Inflammatory macrophage treated with lipopolysaccharide for 4 hours (primary cell): ENCODE results near the gene RBSN.
"Not testable (repeated sequence)": the region's sequence is repeated elsewhere in the genome, so short reads cannot be mapped to it uniquely, and the experiment has no call there.

Experiments
- DNase-seq: peaks from one replicate; pipeline ENCODE4 v3.0.0-alpha.2; 2020

RBSN gene

DNA sequence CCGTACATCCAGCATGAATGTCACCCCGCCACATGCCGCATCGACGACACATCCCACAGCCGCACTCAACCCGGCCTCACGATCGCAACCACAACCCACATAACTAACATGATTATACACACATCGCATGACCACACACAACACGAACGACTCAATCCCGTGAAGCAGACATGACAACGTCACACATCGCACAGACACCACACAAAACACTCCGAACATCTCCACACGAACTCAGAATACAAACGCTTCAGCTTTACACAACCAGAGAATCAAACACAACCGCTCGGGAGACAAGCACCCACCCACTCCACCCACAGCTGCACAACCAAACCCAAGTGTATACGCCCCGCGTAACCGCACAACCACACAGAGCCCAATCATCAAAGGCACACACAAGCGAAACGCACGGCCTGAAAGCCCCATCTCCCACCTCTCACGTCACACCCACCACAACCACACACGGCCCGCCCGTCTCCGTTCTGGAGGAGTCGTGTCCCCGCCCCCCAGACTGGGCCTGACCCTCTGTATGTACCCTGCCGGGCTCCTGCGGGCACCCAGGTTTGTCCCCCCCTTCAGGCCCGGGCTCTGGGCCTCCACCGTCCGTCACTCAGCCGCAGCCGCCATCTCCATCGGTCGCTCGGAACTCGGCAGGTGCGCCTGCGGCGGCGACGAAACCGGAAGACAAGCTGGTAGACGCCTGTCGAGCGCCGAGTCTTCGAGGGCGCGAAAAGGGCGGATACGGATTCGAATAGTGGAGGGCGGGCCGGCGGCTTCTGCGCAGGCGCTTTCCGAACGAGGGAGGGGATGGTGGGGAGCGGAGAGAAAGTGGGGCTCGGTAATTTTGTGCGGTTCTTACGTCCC lies at the start of gene RBSN:
TSS of gene RBSN (minus strand) at position 646 of the 861 bp plus-strand sequence. CDS start 3,028 bp downstream, outside the sequence.
- DNase-seq: peak; percentile 97

- DNase-seq: no peak
Measured at GRCh38 chr3:15148614-15149013, 49.7 kb upstream of the RBSN start.

- DNase-seq: not testable (repeated sequence)
Measured at GRCh38 chr3:15136885-15137284, 37.9 kb upstream of the RBSN start.

GRCh38 chr3:15134968-15135367 lies 36.0 kb upstream of the RBSN start:
- not testable (repeated sequence) for DNase-seq

GRCh38 chr3:15128403-15128802 lies 29.5 kb upstream of the RBSN start:
- not testable (repeated sequence) for DNase-seq

DNA sequence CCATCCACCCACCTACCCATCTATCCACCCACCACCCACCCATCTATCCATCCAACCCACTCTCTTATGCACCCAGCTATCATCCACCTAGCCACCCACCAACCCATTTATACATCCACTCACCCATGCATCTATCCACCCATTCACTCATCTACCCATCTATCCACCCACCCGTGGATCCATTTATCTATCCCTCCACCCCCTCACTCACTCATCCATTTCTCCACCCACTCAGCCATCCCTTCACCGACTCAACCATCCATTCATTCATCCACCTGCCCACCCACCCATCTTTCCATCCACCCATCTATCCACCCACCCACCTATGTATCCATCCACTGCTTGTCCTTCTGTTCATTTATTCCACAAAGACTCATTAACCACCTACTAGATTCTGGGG lies 28.0 kb upstream of the RBSN start:
- not testable (repeated sequence) for DNase-seq

- no peak for DNase-seq
Measured at GRCh38 chr3:15122398-15122797, 23.4 kb upstream of the RBSN start.

DNA sequence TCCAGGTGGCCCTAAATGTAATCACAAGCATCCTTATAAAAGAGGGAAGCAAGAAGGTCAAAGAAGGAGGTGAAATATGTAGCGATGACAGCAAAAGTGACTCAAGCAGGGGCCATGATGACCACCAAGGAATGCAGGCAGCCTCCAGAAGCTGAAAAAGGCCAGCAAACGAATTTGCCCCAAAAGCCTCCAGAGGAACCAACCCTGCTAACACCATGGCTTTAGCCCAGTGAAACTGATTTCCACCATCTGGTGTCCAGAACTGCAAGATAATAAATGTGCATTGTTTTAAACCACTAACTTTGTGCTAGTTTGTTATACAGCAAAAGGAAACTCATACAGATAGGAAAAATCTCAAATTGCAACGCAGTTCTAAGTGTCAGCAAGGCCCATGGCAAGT lies 23.0 kb upstream of the RBSN start:
- DNase-seq: no peak

- DNase-seq: no peak
Measured at GRCh38 chr3:15120986-15121385, 22.0 kb upstream of the RBSN start.

GRCh38 chr3:15117011-15117410 lies 18.1 kb upstream of the RBSN start:
- no peak for DNase-seq

DNA sequence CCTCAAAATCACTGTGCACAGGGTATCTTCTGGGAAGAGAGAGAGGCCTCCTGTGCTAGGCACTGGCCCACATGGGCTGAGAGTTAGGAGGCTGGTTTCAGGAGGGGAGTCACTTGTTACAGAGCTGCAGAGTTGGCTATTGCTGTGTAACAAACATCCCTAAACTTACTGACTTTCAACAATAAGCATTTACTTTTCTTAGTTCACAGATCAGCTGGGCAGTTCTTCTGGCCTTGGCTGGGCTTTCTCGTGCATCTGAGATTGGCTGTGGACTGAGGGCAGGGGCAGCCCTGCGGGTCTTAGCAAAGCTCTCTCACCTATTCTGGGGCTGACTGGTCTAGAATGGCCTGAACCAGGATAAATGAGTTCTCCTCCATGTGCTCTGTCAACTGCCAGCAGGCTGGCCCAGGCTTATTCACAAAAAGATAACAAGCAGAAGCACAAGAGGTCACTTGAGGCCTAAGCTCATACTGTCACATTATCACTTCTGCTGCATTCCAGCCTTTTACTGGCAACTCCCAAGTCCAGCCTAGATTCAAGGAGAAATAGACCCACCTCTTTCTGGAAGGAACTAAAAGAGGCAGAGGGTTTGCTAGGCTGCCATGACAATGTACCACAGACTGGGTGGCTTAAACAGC lies 17.2 kb upstream of the RBSN start:
- DNase-seq: no peak

DNA sequence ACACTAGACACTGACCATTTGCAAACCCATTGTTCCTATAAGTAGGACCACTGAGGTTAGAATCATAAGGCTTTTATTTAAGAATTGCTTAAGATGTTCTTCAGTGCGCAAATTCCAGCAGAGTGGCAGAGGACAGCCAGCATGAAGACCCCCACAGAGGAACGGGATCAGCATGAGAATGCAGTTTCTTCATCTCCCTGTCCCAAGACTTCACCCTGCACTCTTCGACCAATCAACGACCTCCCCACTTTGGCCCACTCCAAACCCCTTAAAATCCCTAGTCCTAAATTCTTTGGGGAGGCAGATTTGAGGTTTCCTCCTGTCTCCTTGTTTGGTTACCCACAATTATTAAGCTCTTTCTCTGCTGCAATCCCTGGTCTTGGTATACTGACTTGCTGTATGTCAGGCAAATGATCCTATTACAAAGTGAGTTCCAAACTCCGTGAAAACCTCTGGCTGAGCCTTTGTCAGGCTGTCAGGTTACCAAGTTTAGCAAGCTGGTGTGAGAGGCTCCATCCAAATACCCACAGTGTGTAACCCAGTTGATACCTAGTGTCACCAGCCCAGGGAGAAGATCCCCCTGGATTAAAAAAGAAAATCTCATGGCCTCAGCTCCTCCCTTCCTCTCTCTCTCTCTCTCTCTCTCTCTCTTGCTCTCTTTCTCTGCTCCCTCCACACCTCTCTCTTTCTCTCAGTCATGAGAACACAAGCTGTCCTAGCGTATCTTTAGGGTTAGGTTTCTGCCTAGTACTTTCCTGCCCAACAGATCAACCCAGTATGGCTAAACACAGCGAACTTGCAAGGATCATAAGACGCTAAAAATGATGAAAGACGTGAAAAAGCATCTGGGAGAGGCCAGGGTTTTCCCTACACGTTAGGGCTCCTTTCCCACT lies 15.8 kb upstream of the RBSN start:
- DNase-seq: no peak

DNA sequence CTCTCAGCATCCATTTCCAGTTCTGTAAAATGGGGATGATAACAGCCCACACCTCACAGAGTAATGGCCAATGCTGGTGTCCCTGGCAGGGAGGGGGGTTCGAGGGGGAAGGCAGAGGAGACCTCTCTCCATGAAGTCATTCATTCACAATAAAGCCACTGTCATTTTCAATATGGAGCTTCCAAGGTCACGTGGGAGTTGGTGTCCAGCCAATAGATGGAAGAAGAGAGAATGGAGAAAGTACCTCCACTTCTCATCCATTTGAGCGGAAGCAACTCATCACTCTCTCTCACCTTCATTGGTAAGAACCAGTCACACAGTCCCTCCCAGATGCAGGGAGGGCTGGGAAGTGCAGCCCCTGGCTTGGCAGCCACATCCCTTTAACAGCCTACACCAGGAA lies 14.9 kb upstream of the RBSN start:
- DNase-seq: no peak

DNA sequence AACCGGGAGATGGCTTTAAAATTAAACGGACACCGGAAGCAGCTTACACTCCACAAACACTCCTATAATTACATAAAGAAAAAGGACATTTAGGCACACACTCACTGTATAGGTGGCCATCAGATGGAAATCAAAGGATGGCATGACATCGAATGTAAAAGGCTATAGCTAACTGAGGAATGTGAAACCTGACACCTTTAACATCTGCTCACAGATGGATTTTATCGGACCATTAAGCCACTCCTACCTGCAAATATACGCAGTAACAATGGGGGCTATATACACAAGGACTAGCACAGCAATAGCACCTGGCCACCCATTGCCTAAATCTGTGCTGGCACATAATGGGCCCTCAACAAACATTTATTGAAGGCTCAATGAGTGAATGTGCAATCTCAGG lies 14.5 kb upstream of the RBSN start:
- no peak for DNase-seq

- DNase-seq: no peak
Measured at GRCh38 chr3:15112011-15112410, 13.1 kb upstream of the RBSN start.

DNA sequence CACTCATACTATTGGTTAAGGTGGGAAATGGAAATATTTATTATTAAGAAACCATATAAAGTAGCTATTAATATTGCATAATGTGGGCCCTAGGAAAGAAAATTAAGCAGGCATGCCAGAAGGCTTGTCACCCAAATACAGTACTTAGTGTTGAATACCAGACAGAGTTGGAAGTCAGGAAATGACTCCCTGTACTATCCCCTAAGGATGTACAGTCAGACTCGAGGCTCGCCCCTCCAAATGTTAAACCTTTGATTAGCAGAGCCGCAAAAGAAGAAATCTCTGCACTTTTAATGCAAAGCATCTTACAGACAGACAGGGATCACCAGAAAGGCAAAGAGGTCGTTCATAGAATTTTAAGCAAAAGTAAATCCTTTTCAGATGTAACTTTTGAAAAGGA lies 11.3 kb upstream of the RBSN start:
- DNase-seq: no peak

GRCh38 chr3:15108869-15109268 lies 9.9 kb upstream of the RBSN start:
- no peak for DNase-seq

DNA sequence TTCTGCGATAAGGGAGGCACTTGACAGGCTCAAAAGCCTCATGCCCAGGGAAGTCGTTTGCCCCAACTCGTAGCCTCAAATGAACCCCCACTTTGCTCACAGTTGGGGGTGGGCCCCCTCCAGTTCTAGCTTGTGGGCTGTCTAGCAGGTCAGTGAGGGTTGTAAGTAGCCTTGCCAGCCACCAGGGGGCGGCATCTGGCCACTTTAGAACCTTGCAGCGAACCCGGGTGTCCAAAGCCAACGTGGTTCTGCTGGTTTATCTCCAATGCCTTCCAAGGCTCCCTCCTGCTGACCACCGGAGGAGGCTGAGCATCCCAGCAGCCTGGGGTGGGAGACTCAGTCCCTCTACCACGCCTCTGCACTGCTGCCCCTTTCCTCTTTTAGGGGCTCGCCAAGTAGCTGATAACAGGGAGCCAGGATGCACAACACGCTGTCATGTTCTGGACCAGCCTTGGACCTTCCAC lies 9.2 kb upstream of the RBSN start:
- peak; percentile 71 for DNase-seq

- DNase-seq: peak; percentile 26
Measured at GRCh38 chr3:15107075-15107947, 8.4 kb upstream of the RBSN start.

GRCh38 chr3:15102836-15103235 lies 3.9 kb upstream of the RBSN start:
- DNase-seq: peak; percentile 42

GRCh38 chr3:15102256-15102655 lies 3.3 kb upstream of the RBSN start:
- no peak for DNase-seq
